ENCODE results near the gene NOX3.
"Not testable (repeated sequence)": the region's sequence is repeated elsewhere in the genome, so short reads cannot be mapped to it uniquely, and the experiment has no call there.

NOX3 gene

GRCh38 chr6:155375801-155376200 is 79.8 kb downstream of the NOX3 start:
- TF ChIP-seq, protein P1, sequence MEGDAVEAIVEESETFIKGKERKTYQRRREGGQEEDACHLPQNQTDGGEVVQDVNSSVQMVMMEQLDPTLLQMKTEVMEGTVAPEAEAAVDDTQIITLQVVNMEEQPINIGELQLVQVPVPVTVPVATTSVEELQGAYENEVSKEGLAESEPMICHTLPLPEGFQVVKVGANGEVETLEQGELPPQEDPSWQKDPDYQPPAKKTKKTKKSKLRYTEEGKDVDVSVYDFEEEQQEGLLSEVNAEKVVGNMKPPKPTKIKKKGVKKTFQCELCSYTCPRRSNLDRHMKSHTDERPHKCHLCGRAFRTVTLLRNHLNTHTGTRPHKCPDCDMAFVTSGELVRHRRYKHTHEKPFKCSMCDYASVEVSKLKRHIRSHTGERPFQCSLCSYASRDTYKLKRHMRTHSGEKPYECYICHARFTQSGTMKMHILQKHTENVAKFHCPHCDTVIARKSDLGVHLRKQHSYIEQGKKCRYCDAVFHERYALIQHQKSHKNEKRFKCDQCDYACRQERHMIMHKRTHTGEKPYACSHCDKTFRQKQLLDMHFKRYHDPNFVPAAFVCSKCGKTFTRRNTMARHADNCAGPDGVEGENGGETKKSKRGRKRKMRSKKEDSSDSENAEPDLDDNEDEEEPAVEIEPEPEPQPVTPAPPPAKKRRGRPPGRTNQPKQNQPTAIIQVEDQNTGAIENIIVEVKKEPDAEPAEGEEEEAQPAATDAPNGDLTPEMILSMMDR (IDR thresholded peaks at IDR 0.05; ENCODE audit: low read length, missing control alignments), result no peak
- no peak overlapping the region for H3K4me3 ChIP-seq (replicated peaks; ENCODE audit: low read depth, low read length)
- DNase-seq (ENCODE audit: low read depth), result no peak

GRCh38 chr6:155374681-155375080 is 81.0 kb downstream of the NOX3 start:
- no peak for DNase-seq (ENCODE audit: low read depth)
- no peak overlapping the region for H3K4me3 ChIP-seq (replicated peaks; ENCODE audit: low read depth, low read length)
- TF ChIP-seq, protein P1 (IDR thresholded peaks at IDR 0.05; ENCODE audit: low read length, missing control alignments), result no peak

DNA sequence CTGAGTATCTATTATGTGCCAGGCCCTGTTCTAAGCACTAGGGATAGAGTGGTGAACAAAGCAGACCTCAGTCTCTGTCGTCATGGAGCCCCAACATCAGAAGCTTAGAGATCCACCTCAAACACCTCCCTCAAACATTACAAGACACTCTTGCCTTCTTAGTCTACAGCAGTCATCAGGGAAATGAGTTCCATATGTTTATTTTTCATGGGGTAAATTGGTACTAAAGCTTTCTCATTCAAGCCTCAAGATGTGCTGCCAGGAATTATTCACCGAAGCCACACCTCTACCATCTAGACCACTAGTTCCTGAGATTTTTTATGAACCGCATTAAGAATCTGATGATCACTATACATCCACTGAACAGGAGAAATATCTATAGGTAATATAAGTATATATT is 82.4 kb downstream of the NOX3 start:
- DNase-seq (ENCODE audit: low read depth), result no peak
- TF ChIP-seq, protein P1 (IDR thresholded peaks at IDR 0.05; ENCODE audit: low read length, missing control alignments), result no peak

GRCh38 chr6:155372256-155372655 is 83.4 kb downstream of the NOX3 start:
- no peak for DNase-seq (ENCODE audit: low read depth)
- no peak overlapping the region for H3K4me3 ChIP-seq (replicated peaks; ENCODE audit: low read depth, low read length)
- TF ChIP-seq, protein P1 (IDR thresholded peaks at IDR 0.05; ENCODE audit: low read length, missing control alignments), result no peak

More for the DNA sequence above, 82.4 kb downstream of the NOX3 start:
- no peak overlapping the region for H3K4me3 ChIP-seq (replicated peaks; ENCODE audit: low read depth, low read length)

GRCh38 chr6:155371230-155371629 is 84.4 kb downstream of the NOX3 start:
- H3K4me3 ChIP-seq (replicated peaks; ENCODE audit: low read depth, low read length), result no peak overlapping the region
- TF ChIP-seq, protein P1 (IDR thresholded peaks at IDR 0.05; ENCODE audit: low read length, missing control alignments), result no peak
- DNase-seq (ENCODE audit: low read depth), result no peak

DNA sequence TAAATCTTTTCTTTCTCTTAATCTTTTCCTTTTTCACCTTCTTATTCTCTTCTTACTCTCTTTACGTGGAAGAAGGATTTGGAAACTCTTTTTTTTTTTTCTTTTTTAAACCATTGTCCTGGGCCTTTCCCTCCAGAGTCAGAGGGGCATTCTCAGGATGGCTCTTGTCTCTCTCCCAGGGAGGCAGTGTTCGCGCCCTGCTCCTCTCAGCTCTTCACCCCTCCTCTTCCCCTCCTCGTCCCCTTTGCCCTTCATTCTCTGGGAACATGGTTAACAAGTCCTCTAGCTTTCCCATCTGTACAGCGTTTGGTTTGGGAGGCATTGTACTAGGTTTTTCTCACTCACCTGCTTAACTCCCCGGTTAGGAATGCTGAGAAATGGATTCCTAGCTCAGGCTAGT is 89.3 kb downstream of the NOX3 start:
- TF ChIP-seq, protein P1 (IDR thresholded peaks at IDR 0.05; ENCODE audit: low read length, missing control alignments), result no peak
- H3K4me3 ChIP-seq (replicated peaks; ENCODE audit: low read depth, low read length), result no peak overlapping the region
- no peak for DNase-seq (ENCODE audit: low read depth)

DNA sequence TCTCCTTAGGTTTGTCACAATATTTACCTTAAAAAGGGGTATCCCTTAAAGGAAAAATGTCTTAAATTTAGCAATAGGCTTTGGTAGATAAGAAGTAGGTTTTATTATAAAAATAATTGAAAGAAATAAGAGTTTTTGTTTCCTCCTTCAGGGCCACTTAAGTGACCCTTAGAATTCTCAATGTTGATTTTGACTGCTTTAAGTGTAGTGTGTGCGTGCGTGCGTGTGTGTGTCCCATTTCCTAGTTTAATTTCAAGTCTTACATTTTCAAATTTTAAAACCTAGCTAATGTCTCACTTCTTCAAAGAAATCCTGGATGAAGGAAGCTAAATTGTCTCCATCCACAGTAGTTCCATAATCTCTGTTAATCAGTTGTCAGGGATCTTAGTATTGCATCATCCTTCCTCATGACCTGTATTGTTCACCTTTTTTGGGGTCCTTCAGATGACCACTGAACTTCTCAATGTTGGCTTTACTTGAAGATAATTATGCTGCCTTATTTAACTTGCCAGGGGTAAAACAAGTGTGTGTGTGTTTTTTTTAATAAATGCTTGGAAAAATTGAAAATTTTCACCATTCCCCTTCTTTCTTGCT is 90.7 kb downstream of the NOX3 start:
- TF ChIP-seq, protein P1 (IDR thresholded peaks at IDR 0.05; ENCODE audit: low read length, missing control alignments), result no peak
- DNase-seq (ENCODE audit: low read depth), result no peak
- no peak overlapping the region for H3K4me3 ChIP-seq (replicated peaks; ENCODE audit: low read depth, low read length)

- not testable (repeated sequence) for H3K4me3 ChIP-seq (replicated peaks; ENCODE audit: low read depth, low read length); DNase-seq (ENCODE audit: low read depth)
These were observed 91.6 kb downstream of the NOX3 start for GRCh38 chr6:155364021-155364420.

- H3K4me3 ChIP-seq (replicated peaks; ENCODE audit: low read depth, low read length); DNase-seq (ENCODE audit: low read depth): not testable (repeated sequence)
These were observed 92.5 kb downstream of the NOX3 start for GRCh38 chr6:155362968-155363632.

All from fibroblast of pulmonary artery (primary cell).